GM19395 (cell line): ENCODE data around the gene ITPR3.

Experiments
- ATAC-seq: cut with Tn5 transposase; IDR thresholded peaks from one replicate; pipeline ENCODE4 v1.9.1; 2021; ENCODE audit warnings: mild to moderate bottlenecking, moderate library complexity; ENCODE audit not compliant: unreplicated experiment

The ITPR3 gene

GRCh38 chr6:33711140-33712129, 90.3 kb downstream of the ITPR3 start, which contains the start of gene UQCC2:
UQCC2 (minus strand) TSS chr6:33711700; CDS start chr6:33711686, 14 bp downstream.
- peak; percentile 88 for ATAC-seq

GRCh38 chr6:33712914-33713313, 91.8 kb downstream of the ITPR3 start:
- no peak for ATAC-seq

GRCh38 chr6:33713786-33714185, 92.7 kb downstream of the ITPR3 start:
- no peak for ATAC-seq

GRCh38 chr6:33714385-33715040, 93.4 kb downstream of the ITPR3 start:
- ATAC-seq: no peak

GRCh38 chr6:33716379-33716778, 95.3 kb downstream of the ITPR3 start:
- ATAC-seq: no peak

- ATAC-seq: no peak
Observed at GRCh38 chr6:33716890-33717632, 95.9 kb downstream of the ITPR3 start.

GRCh38 chr6:33717934-33718455, 96.9 kb downstream of the ITPR3 start:
- no peak for ATAC-seq

GRCh38 chr6:33718713-33719112, 97.6 kb downstream of the ITPR3 start:
- no peak for ATAC-seq

- ATAC-seq: no peak
Observed at GRCh38 chr6:33719326-33719987, 98.3 kb downstream of the ITPR3 start.

- ATAC-seq: no peak
Observed at GRCh38 chr6:33720998-33721397, 99.9 kb downstream of the ITPR3 start.

GRCh38 chr6:33721508-33721907, 100.4 kb downstream of the ITPR3 start:
- ATAC-seq: no peak

GRCh38 chr6:33722103-33722623, 101.0 kb downstream of the ITPR3 start:
- ATAC-seq: no peak

GRCh38 chr6:33723371-33724085, 102.4 kb downstream of the ITPR3 start:
- no peak for ATAC-seq

GRCh38 chr6:33724102-33725023, 103.2 kb downstream of the ITPR3 start:
- ATAC-seq: no peak

- ATAC-seq: no peak
Observed at GRCh38 chr6:33725222-33725621, 104.1 kb downstream of the ITPR3 start.

GRCh38 chr6:33725891-33726673, 105.0 kb downstream of the ITPR3 start:
- ATAC-seq: no peak

GRCh38 chr6:33726696-33727095, 105.6 kb downstream of the ITPR3 start:
- no peak for ATAC-seq

GRCh38 chr6:33727126-33727525, 106.0 kb downstream of the ITPR3 start:
- ATAC-seq: no peak
